ENCODE measurements around the gene RPL38. TPM values are rescaled to one million over a fixed set of nuclear protein-coding genes. Genes with fewer than 3 reads are reported as not detected.

RPL38 gene
- total RNA-seq, 1 donor from 2014 or later = 393 TPM

GRCh38 chr17:74205274-74205673 lies 1.8 kb downstream of the RPL38 start:
- Histone ChIP-seq H3K4me3 (peak overlapping the region; percentile 92), H4K20me1 (ENCODE audit: low read depth) (peaks cover 67% of the 10 kb centered on the region)
- H3K27ac Mint-ChIP-seq = no peak overlapping the region

DNA sequence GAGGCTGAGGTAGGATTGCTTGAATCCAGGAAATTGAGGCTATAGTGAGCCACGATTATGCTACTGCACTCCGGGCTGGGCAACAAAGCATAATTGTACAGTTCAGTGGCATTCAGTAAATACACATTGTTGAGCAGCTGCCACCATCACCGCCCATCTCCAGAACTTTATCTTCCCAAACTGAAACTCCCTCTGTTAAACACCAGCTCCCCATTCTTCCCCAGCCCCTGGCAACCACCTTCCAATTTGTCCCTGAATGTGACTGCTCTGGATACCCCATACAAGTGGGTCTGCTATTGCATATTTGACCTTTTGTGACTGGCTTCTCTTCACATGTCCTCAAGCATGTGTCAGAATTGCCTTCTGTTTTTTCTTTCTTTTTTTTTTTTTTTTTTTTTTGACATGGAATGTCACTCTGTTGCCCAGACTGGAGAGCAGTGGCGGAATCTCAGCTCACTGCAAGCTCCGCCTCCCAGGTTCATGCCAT lies 2.9 kb downstream of the RPL38 start:
- no peak overlapping the region for H3K4me3 ChIP-seq
- peaks cover 9% of the 10 kb centered on the region for H3K36me3 ChIP-seq
- Mint-ChIP-seq H3K9me3 (peaks cover 3% of the 10 kb centered on the region), H3K27ac (no peak overlapping the region), H3K4me3 (peak overlapping the region; percentile 51), H3K4me1 (peaks cover 52% of the 10 kb centered on the region), H3K27me3 (ENCODE audit: insufficient read depth, low read depth) (peaks cover 6% of the 10 kb centered on the region), H3K36me3 (peaks cover 16% of the 10 kb centered on the region)
- no peaks in the 10 kb centered on the region for H3K9me3 ChIP-seq (ENCODE audit: low read depth)
- H3K4me1 ChIP-seq = peaks cover 23% of the 10 kb centered on the region
- no peak overlapping the region for H3K9ac ChIP-seq
- no peak overlapping the region for H2AFZ ChIP-seq (replicated peaks)
- H3K79me2 ChIP-seq (ENCODE audit: low read depth) = peaks cover 51% of the 10 kb centered on the region
- H4K20me1 ChIP-seq (ENCODE audit: low read depth) = peaks cover 78% of the 10 kb centered on the region
- no peak overlapping the region for H3K27ac ChIP-seq
- peaks cover 68% of the 10 kb centered on the region for H3F3A ChIP-seq (ENCODE audit: low read depth)
- no peak for DNase-seq (ENCODE audit: low spot score)
- no peak overlapping the region for H3K4me2 ChIP-seq
- TF ChIP-seq EZH2 (IDR thresholded peaks at IDR 0.05) = no peak
- TF ChIP-seq, protein P1, sequence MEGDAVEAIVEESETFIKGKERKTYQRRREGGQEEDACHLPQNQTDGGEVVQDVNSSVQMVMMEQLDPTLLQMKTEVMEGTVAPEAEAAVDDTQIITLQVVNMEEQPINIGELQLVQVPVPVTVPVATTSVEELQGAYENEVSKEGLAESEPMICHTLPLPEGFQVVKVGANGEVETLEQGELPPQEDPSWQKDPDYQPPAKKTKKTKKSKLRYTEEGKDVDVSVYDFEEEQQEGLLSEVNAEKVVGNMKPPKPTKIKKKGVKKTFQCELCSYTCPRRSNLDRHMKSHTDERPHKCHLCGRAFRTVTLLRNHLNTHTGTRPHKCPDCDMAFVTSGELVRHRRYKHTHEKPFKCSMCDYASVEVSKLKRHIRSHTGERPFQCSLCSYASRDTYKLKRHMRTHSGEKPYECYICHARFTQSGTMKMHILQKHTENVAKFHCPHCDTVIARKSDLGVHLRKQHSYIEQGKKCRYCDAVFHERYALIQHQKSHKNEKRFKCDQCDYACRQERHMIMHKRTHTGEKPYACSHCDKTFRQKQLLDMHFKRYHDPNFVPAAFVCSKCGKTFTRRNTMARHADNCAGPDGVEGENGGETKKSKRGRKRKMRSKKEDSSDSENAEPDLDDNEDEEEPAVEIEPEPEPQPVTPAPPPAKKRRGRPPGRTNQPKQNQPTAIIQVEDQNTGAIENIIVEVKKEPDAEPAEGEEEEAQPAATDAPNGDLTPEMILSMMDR (IDR thresholded peaks at IDR 0.05) = no peak
- TF ChIP-seq EZH2phosphoT487 (IDR thresholded peaks at IDR 0.05) = no peak
- peaks cover 12% of the 10 kb centered on the region for H3K27me3 ChIP-seq

More at GRCh38 chr17:74205274-74205673, 1.8 kb downstream of the RPL38 start:
- H3K27me3 ChIP-seq = peaks cover 23% of the 10 kb centered on the region
- H3K4me1 Mint-ChIP-seq = peaks cover 41% of the 10 kb centered on the region
- peak overlapping the region; percentile 79 for H3K4me2 ChIP-seq
- H3K27me3 Mint-ChIP-seq (ENCODE audit: insufficient read depth, low read depth) = peaks cover 2% of the 10 kb centered on the region
- H2AFZ ChIP-seq (replicated peaks) = no peak overlapping the region
- peaks cover 16% of the 10 kb centered on the region for H3K36me3 Mint-ChIP-seq
- peaks cover 9% of the 10 kb centered on the region for H3K36me3 ChIP-seq
- peaks cover 12% of the 10 kb centered on the region for H3K4me1 ChIP-seq
- H3K9ac ChIP-seq = peak overlapping the region; percentile 98
- H3K4me3 Mint-ChIP-seq = peak overlapping the region; percentile 99
- H3K27ac ChIP-seq = no peak overlapping the region
- H3K9me3 ChIP-seq (ENCODE audit: low read depth) = no peaks in the 10 kb centered on the region
- H3F3A ChIP-seq (ENCODE audit: low read depth) = peaks cover 57% of the 10 kb centered on the region
- DNase-seq (ENCODE audit: low spot score) = no peak
- peaks cover 3% of the 10 kb centered on the region for H3K9me3 Mint-ChIP-seq
- H3K79me2 ChIP-seq (ENCODE audit: low read depth) = peaks cover 51% of the 10 kb centered on the region
- TF ChIP-seq EZH2phosphoT487 (IDR thresholded peaks at IDR 0.05) = no peak
- no peak for TF ChIP-seq EZH2 (IDR thresholded peaks at IDR 0.05)
- TF ChIP-seq, protein P1 (IDR thresholded peaks at IDR 0.05) = no peak

- H3K4me3 Mint-ChIP-seq = peak overlapping the region; percentile 63
- H3F3A ChIP-seq (ENCODE audit: low read depth) = peaks cover 73% of the 10 kb centered on the region
- H3K9me3 Mint-ChIP-seq = no peaks in the 10 kb centered on the region
- H2AFZ ChIP-seq (replicated peaks) = no peak overlapping the region
- no peaks in the 10 kb centered on the region for H3K9me3 ChIP-seq (ENCODE audit: low read depth)
- no peak overlapping the region for H3K4me3 ChIP-seq
- peaks cover 31% of the 10 kb centered on the region for H3K79me2 ChIP-seq (ENCODE audit: low read depth)
- peak overlapping the region; percentile 98 for H3K27ac Mint-ChIP-seq
- peaks cover 8% of the 10 kb centered on the region for H3K36me3 ChIP-seq
- peak overlapping the region; percentile 46 for H3K4me2 ChIP-seq
- H3K4me1 ChIP-seq = peaks cover 34% of the 10 kb centered on the region
- H3K4me1 Mint-ChIP-seq = peaks cover 56% of the 10 kb centered on the region
- peaks cover 40% of the 10 kb centered on the region for H3K27me3 ChIP-seq
- DNase-seq (ENCODE audit: low spot score) = peak; percentile 67
- H4K20me1 ChIP-seq (ENCODE audit: low read depth) = peaks cover 77% of the 10 kb centered on the region
- H3K36me3 Mint-ChIP-seq = peaks cover 7% of the 10 kb centered on the region
- H3K27ac ChIP-seq = no peak overlapping the region
- no peak overlapping the region for H3K9ac ChIP-seq
- H3K27me3 Mint-ChIP-seq (ENCODE audit: insufficient read depth, low read depth) = peaks cover 12% of the 10 kb centered on the region
- TF ChIP-seq, protein P1 (IDR thresholded peaks at IDR 0.05) = peak; percentile 99
- no peak for TF ChIP-seq EZH2 (IDR thresholded peaks at IDR 0.05)
- no peak for TF ChIP-seq EZH2phosphoT487 (IDR thresholded peaks at IDR 0.05)
These were observed 7.0 kb downstream of the RPL38 start for GRCh38 chr17:74210191-74211140.
